HG03342 (cell line): ENCODE results near the gene ZBTB7C.
"Not testable (repeated sequence)": the region's sequence is repeated elsewhere in the genome, so short reads cannot be mapped to it uniquely, and the experiment has no call there.

Experiments
- ATAC-seq: cut with Tn5 transposase; IDR thresholded peaks from one replicate; pipeline ENCODE4 v1.9.1; 2021; ENCODE audit warnings: mild to moderate bottlenecking, moderate library complexity; ENCODE audit not compliant: unreplicated experiment

ZBTB7C gene

DNA sequence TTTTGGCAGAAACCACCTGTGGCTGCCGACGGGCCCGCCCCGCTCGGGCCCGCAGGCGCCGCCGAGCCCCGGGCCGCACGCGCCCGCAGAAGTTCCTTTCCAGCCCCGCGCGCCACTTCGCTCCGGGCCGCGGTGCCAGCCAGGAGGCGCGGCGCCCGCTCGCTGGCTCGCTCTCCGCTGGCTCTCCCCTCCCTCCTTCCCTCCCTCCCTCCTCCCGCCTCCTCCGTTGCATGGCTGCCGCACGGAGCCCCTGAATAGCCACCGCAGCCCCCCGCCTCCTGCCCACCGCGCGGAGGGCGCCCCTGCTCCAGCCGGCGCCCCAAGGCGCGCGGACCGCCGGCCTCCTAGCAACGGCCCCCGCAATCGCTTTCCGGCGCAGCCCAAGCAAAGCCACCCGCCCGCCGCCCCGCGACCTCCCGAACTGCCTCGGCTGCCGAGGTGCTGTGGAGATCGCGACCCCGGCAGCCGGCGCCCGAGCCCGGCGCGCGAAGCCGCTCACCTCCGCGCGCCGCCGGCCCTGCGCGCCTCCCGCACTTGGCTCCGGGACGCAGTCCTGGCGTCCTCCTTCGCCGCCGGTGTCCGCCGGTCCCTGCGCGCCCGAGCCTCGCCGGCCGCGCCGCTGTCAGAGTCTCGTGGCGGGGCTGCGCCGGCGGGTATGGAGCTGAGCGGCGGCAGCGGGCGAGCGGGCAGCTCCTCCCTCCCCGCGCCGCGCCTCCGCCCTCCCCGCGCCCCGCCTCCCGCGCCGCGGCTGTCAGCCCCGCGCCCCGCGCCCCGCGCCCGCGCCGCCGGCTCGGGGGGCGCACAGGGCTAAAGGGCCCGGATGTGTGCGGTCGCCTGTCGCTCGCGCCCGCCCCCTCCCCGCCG is at the start of gene ZBTB7C:
Gene ZBTB7C (minus strand): TSS at position 657 of the 864 bp plus-strand sequence.
- ATAC-seq = no peak

DNA sequence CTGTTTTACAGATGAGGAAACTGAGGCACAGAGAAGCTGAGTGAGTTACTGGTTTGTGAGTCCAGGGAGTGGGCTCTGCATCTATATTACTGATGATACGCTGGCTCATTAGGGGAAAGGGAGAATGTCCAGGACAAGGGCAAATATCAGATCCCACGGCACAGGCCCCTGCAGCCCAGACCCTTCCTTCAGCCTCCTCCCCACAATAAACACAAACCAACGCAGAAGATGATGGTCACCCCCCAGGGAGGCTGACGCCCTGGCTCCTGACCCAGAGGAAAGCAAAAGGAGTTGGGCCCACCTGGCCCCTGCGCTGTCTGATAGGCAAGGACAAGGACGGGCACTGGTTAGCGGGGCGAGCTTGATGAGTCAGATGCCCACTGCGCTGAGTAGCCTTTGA is 47.7 kb upstream of the ZBTB7C start:
- ATAC-seq = no peak

DNA sequence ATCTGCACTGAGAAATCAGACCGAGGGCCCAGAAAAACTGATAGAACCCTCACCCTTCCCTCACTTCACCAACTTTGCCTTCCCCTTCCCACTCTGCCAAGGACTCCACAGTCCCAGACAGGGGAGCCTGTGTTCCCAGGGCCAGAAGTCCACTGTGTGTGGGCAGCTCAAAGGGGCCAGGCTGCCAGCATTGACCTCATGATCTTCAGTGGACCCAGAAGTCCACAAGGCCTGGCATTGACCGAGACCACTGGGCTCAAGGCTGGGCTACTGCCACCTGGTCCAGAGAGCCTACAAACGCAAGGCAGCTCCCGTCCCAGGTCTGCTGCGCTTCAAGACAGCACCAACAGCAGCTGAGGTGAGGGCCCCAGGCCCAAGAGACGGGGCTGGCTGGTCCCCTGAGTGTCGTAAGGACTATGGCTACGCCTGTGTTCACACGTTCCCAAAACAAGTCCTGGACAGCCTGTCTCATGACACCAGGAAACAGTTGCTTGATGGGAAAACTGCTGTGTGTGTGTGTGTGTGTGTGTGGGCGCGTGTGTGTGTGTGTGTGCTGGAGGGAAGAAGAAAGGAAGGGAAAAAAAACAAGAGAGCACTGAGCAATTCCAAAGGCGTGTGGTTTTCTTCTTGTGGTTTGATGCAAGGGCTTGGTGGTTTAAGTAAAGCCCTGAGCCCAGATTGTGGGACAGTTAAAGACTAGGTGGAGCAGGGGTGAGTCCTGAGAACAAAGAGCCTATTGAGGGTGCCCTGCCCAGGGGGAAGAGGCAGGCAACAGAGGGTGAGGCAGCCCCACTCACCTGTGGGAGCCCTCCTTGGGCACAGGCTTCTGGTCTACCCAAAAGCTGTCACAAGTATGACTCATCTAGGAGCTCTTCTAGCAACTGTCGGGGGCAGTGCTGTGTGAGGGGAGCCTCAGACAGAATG is 46.6 kb upstream of the ZBTB7C start:
- no peak for ATAC-seq

DNA sequence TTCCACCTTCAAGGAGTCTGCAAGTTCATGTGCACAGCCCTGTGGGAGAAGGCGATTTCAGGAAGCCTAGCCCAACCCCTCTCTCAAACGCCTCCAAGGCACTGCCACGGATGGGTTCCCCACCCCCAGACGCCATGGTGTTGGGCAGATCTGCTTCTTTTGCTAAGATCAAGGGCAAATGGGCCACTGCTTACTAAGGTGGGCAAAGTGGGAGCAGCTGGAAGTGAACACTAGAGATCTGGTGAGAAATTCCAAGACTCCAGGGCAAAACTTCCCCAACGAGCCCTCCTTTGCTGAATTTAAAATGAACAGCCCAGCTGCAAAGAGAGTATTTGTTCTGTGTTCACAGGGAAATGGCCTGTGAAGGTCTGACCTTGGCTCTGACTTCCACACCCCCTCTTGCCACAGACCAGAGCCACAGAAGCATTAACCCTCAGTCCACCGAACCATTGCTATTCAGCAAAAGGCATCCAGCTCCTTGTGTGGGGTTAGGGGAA is 45.1 kb upstream of the ZBTB7C start:
- no peak for ATAC-seq

DNA sequence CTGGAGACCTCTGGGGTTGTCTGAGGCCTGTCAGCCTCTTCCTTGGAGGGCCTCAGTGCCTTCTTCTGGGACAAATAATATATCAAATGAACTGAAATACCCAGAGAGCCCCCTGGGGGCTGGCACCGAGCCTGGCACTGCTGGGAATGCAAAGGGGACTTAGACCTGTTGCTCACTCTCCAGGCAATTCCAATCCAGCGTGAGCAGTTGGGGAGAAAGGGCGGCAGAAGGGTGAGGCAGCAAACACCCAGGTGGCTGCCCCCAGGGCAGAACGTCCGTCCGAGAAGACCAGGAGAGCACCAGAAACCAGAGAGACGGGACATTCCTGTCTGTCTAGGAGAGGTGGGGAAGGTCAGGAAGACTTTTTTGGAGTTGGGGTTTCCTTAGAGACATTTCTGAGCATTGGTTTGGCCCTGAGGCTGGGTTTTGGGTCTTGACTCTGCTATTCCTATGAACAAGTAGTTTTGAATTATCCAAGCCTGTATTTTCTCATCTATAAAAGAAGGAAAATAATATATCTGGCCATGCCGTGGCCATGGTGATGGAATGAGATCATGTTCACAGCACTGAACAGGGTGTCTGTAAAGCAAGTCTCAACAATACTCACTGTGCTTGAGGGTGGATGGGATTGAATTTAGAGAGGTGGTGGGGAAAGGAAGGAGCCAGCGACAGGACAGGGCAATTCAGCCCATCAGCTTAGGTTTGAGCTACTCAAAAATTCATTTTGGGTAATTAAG is 44.3 kb upstream of the ZBTB7C start:
- ATAC-seq = no peak

DNA sequence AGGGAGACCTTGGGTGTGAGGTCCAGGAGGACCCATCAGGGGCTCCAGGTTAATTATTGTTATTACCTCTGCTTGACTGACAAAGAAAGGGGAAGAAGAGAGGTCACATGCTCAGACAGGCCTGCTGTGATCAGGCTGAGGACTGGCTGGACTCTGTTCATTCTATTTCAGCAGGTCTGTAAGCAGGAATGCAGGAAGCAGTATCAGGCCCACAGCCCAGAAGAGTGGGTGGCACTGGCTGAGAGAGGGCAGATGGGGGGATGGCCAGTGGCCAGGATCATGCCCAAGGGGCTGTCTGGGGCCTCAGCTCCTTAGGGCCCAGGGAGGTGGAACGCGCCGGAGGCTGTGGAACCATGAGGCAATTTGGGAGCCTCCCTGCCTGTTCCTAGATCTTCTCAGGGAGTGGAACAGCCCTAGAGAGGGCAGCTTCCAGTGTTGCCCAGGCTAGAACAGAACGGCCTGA is 43.7 kb upstream of the ZBTB7C start:
- ATAC-seq = no peak

DNA sequence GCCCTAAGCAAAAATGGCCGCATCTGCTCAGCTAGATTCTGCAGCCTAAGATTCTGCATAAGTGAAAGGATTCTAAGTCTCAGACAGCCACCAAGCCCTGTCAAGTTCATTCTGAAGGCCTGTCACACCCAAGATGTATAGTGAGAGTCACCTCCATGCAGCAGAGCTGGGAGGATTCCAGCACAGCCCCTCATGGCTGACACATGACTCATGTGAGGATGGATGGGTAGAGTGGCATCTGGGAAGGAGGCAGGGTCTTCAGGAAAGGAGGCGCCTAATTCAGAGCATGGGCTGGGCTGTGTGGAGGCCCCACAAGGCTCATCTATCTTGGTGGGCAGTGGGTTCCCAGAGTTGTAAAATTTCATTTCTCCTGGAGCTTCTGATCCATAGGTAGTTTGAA is 41.5 kb upstream of the ZBTB7C start:
- no peak for ATAC-seq

DNA sequence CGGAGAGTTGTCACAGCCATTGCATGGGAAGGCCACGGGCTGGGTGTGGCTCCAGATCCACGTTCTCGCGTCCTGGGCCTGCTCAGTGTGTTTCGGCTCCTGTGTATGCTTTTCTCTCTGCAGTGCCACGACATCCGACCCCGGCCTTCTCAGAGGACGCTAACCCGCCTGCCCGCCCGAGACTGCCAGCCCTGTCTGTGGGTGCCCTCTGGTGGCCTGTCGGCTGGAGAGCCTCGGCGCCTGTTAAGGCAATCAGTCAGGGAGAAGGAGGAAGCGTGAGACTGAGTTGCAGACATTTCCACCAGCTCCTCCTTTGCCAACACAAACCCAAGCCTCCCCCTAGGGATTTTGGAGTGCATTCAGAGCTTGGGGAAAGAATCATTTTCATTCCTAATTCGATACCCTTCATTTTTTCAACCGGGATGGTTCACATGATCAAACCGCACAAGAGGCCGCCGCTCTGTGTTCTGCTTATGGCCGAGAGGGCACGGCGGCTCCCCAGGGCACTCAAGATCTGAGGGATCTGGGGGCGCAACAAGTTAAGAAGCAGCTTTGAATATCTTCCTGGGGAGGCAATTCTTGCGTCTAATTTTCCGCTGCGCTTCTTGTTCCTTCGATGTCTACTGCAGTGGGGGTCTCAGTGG is 37.5 kb upstream of the ZBTB7C start:
- ATAC-seq = peak; percentile 76

DNA sequence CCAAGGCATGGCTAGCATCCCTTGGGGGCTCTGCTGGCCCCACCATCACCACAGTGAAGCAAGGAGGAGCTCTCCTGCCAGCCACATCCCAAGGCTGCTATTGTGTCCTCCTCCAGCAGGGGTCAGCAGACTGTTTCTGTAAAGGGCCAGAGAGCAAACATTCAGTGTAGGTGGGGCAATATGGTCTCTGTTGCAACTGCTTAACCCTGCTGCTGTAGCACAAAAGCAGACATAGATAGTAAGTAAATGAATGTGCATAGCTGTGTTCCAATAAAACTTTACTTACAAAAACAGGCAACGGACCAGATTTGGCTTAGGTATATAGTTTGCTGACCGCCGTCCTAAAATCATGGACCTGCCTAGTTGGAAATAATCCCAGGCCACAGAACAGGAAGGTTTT is 36.4 kb upstream of the ZBTB7C start:
- ATAC-seq = peak; percentile 71

DNA sequence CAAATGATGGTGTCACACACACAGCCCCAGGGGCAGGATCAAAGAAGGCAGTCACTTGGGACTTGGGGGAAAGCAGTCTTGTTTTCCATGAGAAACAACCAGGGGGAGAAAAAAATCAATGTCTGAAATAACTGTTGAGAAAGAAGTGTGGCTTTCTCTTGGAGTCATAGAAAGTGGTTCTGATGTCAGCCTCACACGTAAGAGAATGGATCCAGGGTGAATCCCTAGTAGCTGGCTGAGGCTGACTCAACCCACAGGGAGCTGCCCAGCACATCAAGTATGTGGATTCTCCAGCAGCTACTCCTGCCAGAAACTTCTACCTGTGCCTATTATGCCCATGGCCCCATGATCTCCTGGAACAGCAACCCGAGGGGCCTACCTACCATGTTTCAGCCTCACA is 33.6 kb upstream of the ZBTB7C start:
- no peak for ATAC-seq

DNA sequence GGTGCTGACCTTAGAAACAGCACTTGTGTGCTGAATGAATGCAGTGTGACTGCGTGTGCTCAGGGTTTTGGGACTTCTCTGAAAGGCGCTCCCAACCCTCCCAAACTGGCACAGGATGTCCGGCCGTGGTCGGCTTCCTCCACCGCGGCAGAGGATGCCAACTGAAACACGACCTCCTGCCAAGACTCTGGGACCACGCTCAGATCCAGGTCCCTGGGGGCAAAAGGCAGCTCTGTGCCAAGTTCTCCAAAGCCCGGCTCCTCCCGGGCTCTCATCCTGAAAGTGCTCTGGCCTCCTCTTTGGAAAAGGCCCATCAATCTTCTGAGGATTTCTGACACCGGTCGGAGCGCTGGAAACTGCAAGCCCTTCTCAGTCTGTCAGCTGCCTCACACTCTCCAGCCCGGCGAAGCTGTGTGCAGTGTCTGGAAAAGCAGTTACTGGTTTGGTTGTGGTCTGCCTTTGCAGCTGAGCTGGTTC is 32.3 kb upstream of the ZBTB7C start:
- ATAC-seq = no peak

DNA sequence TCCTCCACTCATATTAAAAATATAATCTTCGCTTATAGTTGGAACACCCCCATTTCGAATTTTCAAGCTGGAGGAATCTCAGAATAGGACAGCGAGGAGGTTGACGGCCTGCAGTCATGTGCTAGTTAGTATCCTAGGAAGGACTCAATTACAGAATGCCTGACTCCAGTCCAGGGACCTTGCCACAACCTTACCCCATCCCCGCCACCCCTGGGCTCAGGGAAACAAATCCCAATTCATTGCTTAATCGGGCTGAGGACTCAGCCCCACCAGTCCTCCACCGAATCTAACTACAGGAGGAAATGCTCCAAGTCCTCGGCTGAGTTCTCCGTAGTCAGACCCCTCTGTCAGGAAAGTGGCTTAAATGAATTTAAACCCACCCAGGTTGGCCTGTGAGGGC is 31.7 kb upstream of the ZBTB7C start:
- ATAC-seq = no peak

DNA sequence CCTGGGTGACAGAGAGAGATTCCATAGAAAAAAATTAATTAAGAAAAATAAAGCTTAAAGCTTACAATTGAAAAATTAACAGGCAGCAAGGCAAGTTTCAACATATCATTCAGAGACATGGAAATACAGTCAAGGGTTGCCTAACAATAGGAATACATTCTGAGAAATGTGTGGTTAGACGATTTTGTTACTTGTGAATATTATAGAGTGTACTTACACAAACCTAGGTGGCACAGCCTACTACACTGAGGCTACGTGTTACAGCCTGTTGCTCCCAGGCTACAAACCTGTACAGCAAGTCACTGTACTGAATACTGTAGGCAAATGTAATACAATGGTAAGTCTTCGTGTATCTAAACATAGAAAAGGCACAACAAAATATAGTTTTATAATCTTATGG is 27.7 kb upstream of the ZBTB7C start:
- no peak for ATAC-seq

DNA sequence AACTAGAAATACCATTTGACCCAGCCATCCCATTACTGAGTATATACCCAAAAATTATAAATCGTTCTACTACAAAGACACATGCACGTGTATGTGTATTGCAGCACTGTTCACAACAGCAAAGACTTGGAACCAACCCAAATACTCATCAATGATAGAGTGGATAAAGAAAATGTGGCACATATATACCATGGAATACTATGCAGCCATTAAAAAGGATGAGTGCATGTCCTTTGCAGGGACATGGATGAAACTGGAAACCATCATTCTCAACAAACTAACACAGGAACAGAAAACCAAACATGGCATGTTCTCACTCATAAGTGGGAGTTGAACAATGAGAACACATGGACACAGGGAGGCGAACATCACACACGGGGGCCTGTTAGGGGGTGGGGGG is 25.2 kb upstream of the ZBTB7C start:
- ATAC-seq = not testable (repeated sequence)

DNA sequence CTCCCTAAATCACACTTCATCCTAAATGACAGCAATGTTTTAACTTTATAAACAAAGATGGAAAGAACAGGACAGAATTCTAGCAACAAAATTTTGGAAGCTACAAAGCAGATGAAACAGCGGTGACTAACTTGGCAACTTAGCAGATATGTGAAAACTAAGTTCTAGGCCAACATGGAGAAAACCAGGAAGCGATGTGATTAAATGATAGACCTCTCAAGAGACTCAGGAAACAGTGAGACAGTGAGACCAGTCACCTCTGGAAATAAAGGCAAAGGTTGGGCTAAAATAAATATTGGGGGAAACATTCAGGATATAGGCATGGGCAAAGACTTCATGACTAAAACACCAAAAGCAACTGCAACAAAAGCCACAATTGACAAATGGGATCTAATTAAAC is 24.4 kb upstream of the ZBTB7C start:
- no peak for ATAC-seq

DNA sequence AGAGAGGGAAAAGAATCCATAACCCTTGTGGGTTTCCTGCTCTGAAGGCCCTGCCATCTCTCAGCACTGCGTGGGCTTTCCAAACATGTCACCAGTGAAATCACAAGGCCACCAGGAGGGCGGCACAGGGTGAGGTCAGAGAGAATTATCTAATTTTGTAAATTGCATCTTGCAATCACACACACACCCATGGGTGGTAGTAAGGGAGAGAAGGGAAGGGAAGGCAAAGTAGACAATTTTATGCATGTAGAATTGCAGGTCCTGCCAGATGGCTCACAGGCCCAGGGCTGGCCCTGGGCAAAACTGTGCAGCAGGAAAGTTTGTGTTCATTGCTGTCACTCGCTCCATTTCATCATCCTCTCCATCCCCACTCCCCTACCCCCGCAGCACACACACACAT is 21.0 kb upstream of the ZBTB7C start:
- ATAC-seq = no peak

DNA sequence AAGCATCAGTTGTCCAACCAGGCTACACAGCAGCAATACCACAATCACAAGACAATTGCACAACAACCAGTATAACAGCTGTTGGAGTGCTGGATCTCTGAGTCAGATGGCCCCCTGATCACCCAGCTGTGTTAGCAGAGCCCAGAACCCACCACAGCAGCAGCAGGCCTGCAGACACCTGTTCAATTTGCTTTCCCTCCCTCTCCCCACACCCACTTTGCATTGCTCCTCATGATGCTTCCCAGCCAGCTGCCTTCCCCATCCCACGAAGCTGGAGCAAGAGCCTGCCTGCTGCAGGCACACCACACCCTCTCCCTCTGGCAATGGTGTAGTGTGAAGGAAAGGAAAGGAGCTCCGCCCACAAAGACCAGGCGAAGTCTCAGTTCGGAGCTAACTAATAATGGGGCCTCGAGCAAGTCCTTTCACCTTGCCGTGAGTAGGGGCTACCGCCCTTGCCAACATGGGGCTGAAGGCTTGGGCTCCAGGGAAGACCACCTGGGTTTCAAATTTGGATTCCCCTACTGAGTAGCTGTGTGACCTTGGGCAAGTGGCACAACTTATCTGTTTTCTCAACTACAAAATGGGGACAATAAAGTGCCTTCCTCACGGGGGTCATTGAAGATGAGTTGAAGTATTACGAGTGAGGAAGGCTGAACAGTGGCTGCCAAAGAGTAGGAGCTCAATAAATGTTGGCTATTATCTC is 19.4 kb upstream of the ZBTB7C start:
- no peak for ATAC-seq

DNA sequence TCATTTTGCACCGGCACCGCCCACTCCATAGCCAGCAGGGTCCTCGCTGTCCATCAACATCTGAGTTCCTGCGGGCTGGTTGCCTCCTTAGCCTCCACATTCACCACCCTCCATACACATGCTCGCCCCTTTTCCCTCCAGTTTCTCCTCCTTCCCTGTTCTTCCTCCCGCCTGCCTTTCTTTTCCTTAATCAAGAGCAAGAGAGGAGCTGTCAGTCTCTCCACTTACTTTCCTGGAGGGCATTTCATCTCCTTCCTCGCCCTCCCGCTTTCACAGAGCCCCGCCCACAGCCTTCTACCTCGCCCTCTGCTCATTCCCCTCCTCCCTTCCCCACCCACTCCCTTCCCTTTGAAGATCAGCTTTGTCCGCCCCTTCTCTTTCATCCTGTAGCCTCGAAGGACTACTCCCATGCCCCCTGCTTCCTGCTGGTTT is 13.8 kb upstream of the ZBTB7C start:
- ATAC-seq = no peak

DNA sequence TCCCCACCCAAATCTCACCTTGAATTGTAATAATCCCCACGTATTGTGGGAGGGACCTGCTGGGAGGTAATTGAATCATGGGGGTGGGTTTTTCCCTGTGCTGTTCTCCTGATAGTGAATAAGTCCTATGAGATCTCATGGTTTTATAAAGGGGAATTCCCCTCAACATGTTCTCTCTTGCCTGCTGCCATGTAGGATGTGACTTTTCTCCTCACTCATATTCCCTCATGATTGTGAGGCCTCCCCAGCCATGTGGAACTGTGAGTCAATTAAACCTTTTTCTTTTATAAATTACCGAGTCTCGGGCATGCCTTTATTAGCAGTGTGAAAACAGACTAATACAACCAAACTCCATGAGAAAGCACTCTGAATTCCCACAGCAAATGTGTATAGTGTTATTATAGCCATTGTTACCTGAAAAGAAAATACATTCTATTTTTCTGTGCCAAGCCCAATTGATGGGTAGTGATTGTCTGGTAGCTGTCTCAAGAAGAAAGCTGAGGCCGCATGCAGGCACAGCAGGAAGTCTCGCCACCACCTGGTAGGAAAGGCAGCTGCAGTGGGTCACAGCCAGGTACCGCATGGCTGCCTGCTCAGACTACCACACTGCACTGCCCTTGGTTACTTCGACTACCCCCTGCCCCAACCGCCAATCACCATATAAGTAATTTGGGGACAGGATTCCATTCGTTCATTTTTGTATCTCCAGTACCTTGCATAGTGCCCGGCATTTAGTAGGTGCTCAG is 10.3 kb upstream of the ZBTB7C start:
- ATAC-seq = no peak
